MCF 10A (cell line): ENCODE measurements around the gene CHRNB4. TPM values are rescaled to one million over a fixed set of nuclear protein-coding genes. Genes with fewer than 3 reads are reported as not detected.

Experiments
- BruUV-seq: library from RNA; stranded (reverse); fragments of 400-500 nt; replicated peaks from 2 replicates; lab custom pipeline; 2021; lab: Mats Ljungman, UMichigan
- CTCF ChIA-PET: fragments of 300-600 bp; sonication (Branson Sonifier 250); formaldehyde crosslinking; extraction: SDS; loops from one replicate; lab custom pipeline; 2021; ENCODE audit warnings: antibody characterized with exemption, inconsistent platforms; lab: Yijun Ruan, JAX
- POLR2A ChIA-PET: fragments of 300-600, 350-650 bp; sonication (Branson Sonifier 250); formaldehyde crosslinking; extraction: SDS; loops from one replicate; lab custom pipeline; 2020; ENCODE audit warnings: antibody characterized with exemption, inconsistent platforms; lab: Yijun Ruan, JAX
- DNase-seq: peaks from one replicate; pipeline ENCODE4 v3.0.0-alpha.2; 2018; ENCODE audit not compliant: unreplicated experiment
- H3K27ac Mint-ChIP-seq: one replicate; pipeline ENCODE4 v1.8.0; 2022; ENCODE audit warnings: mild to moderate bottlenecking, low read depth, mixed read lengths; ENCODE audit not compliant: unreplicated experiment
- H3K27me3 Mint-ChIP-seq: one replicate; pipeline ENCODE4 v1.8.0; 2022; ENCODE audit warnings: mixed read lengths; ENCODE audit not compliant: insufficient read depth, unreplicated experiment
- H3K36me3 Mint-ChIP-seq: one replicate; pipeline ENCODE4 v1.8.0; 2022; ENCODE audit warnings: mild to moderate bottlenecking, moderate library complexity, mixed read lengths; ENCODE audit not compliant: insufficient read depth, unreplicated experiment
- H3K4me1 Mint-ChIP-seq: one replicate; pipeline ENCODE4 v1.8.0; 2022; ENCODE audit warnings: mixed read lengths; ENCODE audit not compliant: insufficient read depth, unreplicated experiment
- H3K4me3 Mint-ChIP-seq: one replicate; pipeline ENCODE4 v1.8.0; 2022; ENCODE audit warnings: mild to moderate bottlenecking, moderate library complexity, mixed read lengths; ENCODE audit not compliant: unreplicated experiment
- H3K9me3 Mint-ChIP-seq: one replicate; pipeline ENCODE4 v1.8.0; 2022; ENCODE audit warnings: mixed read lengths; ENCODE audit not compliant: unreplicated experiment
- intact Hi-C: fragments of 100-400 bp; cut with micrococcal nuclease; formaldehyde crosslinking; loops from 2 replicates; pipeline ENCODE4 v1.14.1; 2022
- total RNA-seq: library from RNA; stranded (reverse); gene quantifications from 2 replicates; pipeline ENCODE4 v1.2.3, GENCODE V29; 2022
- TF ChIP-seq, protein P1 (sequence below): fragments of 200-600 bp; IDR thresholded peaks from one replicate; pipeline ENCODE4 v1.8.0; 2022; ENCODE audit warnings: antibody characterized with exemption, mild to moderate bottlenecking; ENCODE audit not compliant: unreplicated experiment

CHRNB4 gene
- total RNA-seq, 1 experiment from 2014 or later = not detected

DNA sequence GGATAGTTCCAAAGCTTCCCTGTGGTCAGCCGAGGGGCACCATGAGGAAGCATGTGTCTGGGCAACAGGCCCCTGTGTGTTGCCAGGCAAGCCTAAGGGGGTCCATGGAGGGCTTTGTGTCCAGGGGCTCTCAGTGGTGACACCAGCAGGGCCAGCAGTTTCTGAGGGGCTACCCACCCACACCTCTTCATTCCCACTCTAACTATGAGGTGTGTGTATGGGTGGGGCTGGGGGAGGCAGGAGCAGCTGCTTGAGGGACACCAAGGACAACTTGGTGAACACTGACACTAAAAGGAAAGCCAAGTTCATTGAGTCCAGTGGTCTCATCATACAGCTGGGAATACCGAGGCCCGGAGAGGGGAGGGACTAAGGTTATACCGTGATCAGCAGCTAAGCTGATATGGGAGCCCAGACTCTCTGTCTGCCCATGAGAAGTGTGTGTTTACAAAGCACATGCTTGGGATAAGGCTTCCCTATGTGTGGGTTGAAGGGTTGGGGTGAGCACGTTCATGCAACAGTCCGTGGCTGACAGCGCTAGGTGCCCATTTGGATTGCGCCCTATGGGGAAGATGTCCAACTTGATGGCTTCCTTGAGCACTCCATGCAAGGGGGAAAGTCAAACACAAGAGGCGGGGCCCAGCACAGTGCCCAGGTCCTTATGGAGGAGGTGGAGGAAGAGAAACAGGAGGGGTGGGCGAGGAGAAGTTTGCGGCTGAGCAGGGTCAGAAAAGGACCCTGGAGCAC lies 34.8 kb upstream of the CHRNB4 start:
- no peak overlapping the region for H3K27ac Mint-ChIP-seq
- no peak overlapping the region for H3K4me3 Mint-ChIP-seq
- TF ChIP-seq, protein P1, sequence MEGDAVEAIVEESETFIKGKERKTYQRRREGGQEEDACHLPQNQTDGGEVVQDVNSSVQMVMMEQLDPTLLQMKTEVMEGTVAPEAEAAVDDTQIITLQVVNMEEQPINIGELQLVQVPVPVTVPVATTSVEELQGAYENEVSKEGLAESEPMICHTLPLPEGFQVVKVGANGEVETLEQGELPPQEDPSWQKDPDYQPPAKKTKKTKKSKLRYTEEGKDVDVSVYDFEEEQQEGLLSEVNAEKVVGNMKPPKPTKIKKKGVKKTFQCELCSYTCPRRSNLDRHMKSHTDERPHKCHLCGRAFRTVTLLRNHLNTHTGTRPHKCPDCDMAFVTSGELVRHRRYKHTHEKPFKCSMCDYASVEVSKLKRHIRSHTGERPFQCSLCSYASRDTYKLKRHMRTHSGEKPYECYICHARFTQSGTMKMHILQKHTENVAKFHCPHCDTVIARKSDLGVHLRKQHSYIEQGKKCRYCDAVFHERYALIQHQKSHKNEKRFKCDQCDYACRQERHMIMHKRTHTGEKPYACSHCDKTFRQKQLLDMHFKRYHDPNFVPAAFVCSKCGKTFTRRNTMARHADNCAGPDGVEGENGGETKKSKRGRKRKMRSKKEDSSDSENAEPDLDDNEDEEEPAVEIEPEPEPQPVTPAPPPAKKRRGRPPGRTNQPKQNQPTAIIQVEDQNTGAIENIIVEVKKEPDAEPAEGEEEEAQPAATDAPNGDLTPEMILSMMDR = no peak
- POLR2A ChIA-PET = no interaction called here
- H3K27me3 Mint-ChIP-seq = no peaks in the 10 kb centered on the region
- intact Hi-C loops = no loop called here
- no peaks in the 10 kb centered on the region for H3K36me3 Mint-ChIP-seq
- DNase-seq = no peak
- no peaks in the 10 kb centered on the region for H3K9me3 Mint-ChIP-seq
- BruUV-seq = no TSS peak
- no peaks in the 10 kb centered on the region for H3K4me1 Mint-ChIP-seq
- CTCF ChIA-PET = interaction anchor here (0.6 kb wide), 1 partner anchor 75 kb away, joined by 3 read pairs; no protein-coding TSS in a partner anchor

DNA sequence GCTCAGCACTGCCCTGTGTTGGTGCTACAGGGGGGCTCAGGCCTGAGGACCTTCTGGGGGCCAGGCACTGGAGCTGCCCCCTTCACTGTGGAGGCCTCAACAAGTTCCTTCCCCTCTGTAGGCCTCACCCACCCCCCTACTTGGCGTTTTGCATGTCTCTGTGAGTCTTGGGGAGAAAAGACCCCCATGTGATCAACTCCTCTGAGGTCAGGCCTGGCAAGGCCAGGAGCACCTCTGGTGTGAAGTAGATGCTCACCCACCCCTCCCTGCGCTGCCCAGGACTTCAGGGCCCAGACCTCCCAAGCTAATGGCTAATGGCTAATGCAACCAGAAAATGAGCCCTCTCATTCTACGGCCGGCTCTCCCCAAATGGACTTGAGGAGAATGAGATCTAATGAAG lies 34.2 kb upstream of the CHRNB4 start:
- TF ChIP-seq, protein P1 = no peak
- POLR2A ChIA-PET = no interaction called here
- no peaks in the 10 kb centered on the region for H3K4me1 Mint-ChIP-seq
- BruUV-seq = no TSS peak
- no peak for DNase-seq
- CTCF ChIA-PET = no interaction called here
- no peaks in the 10 kb centered on the region for H3K9me3 Mint-ChIP-seq
- no peak overlapping the region for H3K4me3 Mint-ChIP-seq
- H3K36me3 Mint-ChIP-seq = no peaks in the 10 kb centered on the region
- H3K27me3 Mint-ChIP-seq = no peaks in the 10 kb centered on the region
- no peak overlapping the region for H3K27ac Mint-ChIP-seq
- intact Hi-C loops = no loop called here

- intact Hi-C loops = no loop called here
- BruUV-seq = no TSS peak
- TF ChIP-seq, protein P1 = no peak
- H3K27me3 Mint-ChIP-seq = no peaks in the 10 kb centered on the region
- ChIA-PET CTCF (no interaction called here), POLR2A (no interaction called here)
- no peaks in the 10 kb centered on the region for H3K9me3 Mint-ChIP-seq
- no peak overlapping the region for H3K27ac Mint-ChIP-seq
- H3K4me1 Mint-ChIP-seq = no peaks in the 10 kb centered on the region
- no peak for DNase-seq
- H3K4me3 Mint-ChIP-seq = no peak overlapping the region
- no peaks in the 10 kb centered on the region for H3K36me3 Mint-ChIP-seq
Measured at GRCh38 chr15:78673917-78674444, 33.0 kb upstream of the CHRNB4 start.

GRCh38 chr15:78673476-78673875 lies 32.5 kb upstream of the CHRNB4 start:
- H3K4me3 Mint-ChIP-seq = no peak overlapping the region
- TF ChIP-seq, protein P1 = no peak
- H3K36me3 Mint-ChIP-seq = no peaks in the 10 kb centered on the region
- intact Hi-C loops = no loop called here
- ChIA-PET POLR2A (no interaction called here), CTCF (no interaction called here)
- BruUV-seq = no TSS peak
- no peaks in the 10 kb centered on the region for H3K27me3 Mint-ChIP-seq
- DNase-seq = no peak
- H3K27ac Mint-ChIP-seq = no peak overlapping the region
- H3K9me3 Mint-ChIP-seq = no peaks in the 10 kb centered on the region
- no peaks in the 10 kb centered on the region for H3K4me1 Mint-ChIP-seq
